K562 (cell line): Measurements from ENCODE around the gene ANKRD10. TPM values are rescaled to one million over a fixed set of nuclear protein-coding genes. Genes with fewer than 3 reads are reported as not detected.

Experiments used
- ATAC-seq: fragments of 200-7000 bp; cut with Tn5 transposase; 3 replicates; pipeline ENCODE4 v1.9.1; 2020; ENCODE audit warnings: moderate library complexity
- BruUV-seq: library from RNA; stranded (reverse); fragments of 400-500 nt; replicated peaks from 2 replicates; lab custom pipeline; 2021; lab: Mats Ljungman, UMichigan
- CTCF ChIA-PET: fragments of 300-600 bp; formaldehyde crosslinking; extraction: SDS; loops from one replicate; lab custom pipeline; 2021; ENCODE audit warnings: low intra/inter-chr PET ratio; lab: Yijun Ruan, JAX
- POLR2A ChIA-PET: fragments of 300-600, 350-650 bp; sonication (Branson Sonifier 250); formaldehyde crosslinking; extraction: SDS; loops from one replicate; lab custom pipeline; 2021; ENCODE audit warnings: antibody characterized with exemption, inconsistent platforms; lab: Yijun Ruan, JAX
- DNase-seq, 4 experiments: peaks; one replicate each; pipeline versions ENCODE4 v3.0.0 to v3.0.0-alpha.2; 2011 to 2018; ENCODE audit warnings: low spot score in 3 of 4, mixed read lengths in 3 of 4; ENCODE audit errors: extremely low read depth in 1 of 4
- FAIRE-seq: peaks from 2 replicates; lab custom pipeline; 2011; peaks lifted over from hg19 to GRCh38; lab: Jason Lieb, UNC
- H2AFZ ChIP-seq: 2 replicates; pipeline ENCODE4 v1.6.0; 2011; ENCODE audit warnings: low read depth, low read length, control low read depth, inconsistent platforms
- H3K27ac ChIP-seq: fragments of 200-600 bp; 3 replicates; pipeline ENCODE4 v1.8.0; 2011; ENCODE audit warnings: low read depth, mild to moderate bottlenecking, control low read depth, inconsistent platforms, low read length, moderate library complexity, mixed read lengths; ENCODE audit errors: extremely low read depth
- H3K27me3 ChIP-seq, 2 experiments: fragments of 300-600 bp in 1 of 2; 2 replicates in 1 of 2; 3 replicates in 1 of 2; pipeline versions ENCODE4 v1.6.0 to v1.8.0; 2011; ENCODE audit warnings: inconsistent platforms in 2 of 2, low read length in 2 of 2, mild to moderate bottlenecking in 1 of 2, mixed read lengths in 1 of 2, moderate library complexity in 1 of 2; ENCODE audit not compliant: control insufficient read depth in 2 of 2, insufficient read depth in 2 of 2
- H3K36me3 ChIP-seq: fragments of 300-600 bp; 3 replicates; pipeline ENCODE4 v1.8.0; 2011; ENCODE audit warnings: mild to moderate bottlenecking, low read length, inconsistent platforms; ENCODE audit not compliant: control insufficient read depth, insufficient read depth
- H3K4me1 ChIP-seq, 2 experiments: fragments of 200-600 bp in 1 of 2; replicated peaks in 1 of 2; 2 replicates in 1 of 2; 3 replicates in 1 of 2; pipeline versions ENCODE4 v1.5.1 to v1.8.0; 2011; ENCODE audit warnings: inconsistent platforms in 2 of 2, low read length in 2 of 2, mild to moderate bottlenecking in 1 of 2, mixed read lengths in 1 of 2, moderate library complexity in 1 of 2; ENCODE audit not compliant: control insufficient read depth in 2 of 2, insufficient read depth in 2 of 2
- H3K4me2 ChIP-seq: 2 replicates; pipeline ENCODE4 v1.6.1; 2011; ENCODE audit warnings: low read length, control low read depth, inconsistent platforms, mixed read lengths; ENCODE audit not compliant: insufficient read depth
- H3K4me3 ChIP-seq: fragments of 200-600 bp; sonication (generic), shearing (Covaris generic); 2 replicates; pipeline ENCODE4 v1.5.1; 2016; ENCODE audit warnings: control low read depth, inconsistent platforms
- H3K79me2 ChIP-seq: fragments of 200-600 bp; 3 replicates; pipeline ENCODE4 v1.8.0; 2011; ENCODE audit warnings: low read length, inconsistent platforms; ENCODE audit not compliant: control insufficient read depth, insufficient read depth
- H3K9ac ChIP-seq, 2 experiments: 2 replicates each; pipeline versions ENCODE4 v1.6.0 to v1.6.1; 2011; ENCODE audit warnings: low read depth in 2 of 2, low read length in 2 of 2, control low read depth in 1 of 2, inconsistent platforms in 1 of 2, mild to moderate bottlenecking in 1 of 2, mixed read lengths in 1 of 2; ENCODE audit not compliant: insufficient read depth in 1 of 2
- H3K9me1 ChIP-seq: one replicate; pipeline ENCODE4 v1.6.0; 2011; ENCODE audit warnings: inconsistent platforms, mild to moderate bottlenecking, low read length, moderate library complexity; ENCODE audit not compliant: control insufficient read depth, insufficient read depth
- H3K9me3 ChIP-seq: replicated peaks from 2 replicates; pipeline ENCODE4 v1.5.1; 2011; ENCODE audit warnings: low read depth, low read length, inconsistent platforms; ENCODE audit not compliant: control insufficient read depth, insufficient read depth
- H4K20me1 ChIP-seq: replicated peaks from 2 replicates; pipeline ENCODE4 v1.6.1; 2011; ENCODE audit warnings: low read length, inconsistent platforms, mixed read lengths; ENCODE audit not compliant: control insufficient read depth, insufficient read depth
- ARHGAP35 ChIP-seq: fragments of 450-650 bp; IDR thresholded peaks from 2 replicates; pipeline ENCODE4 v1.6.1; 2018; ENCODE audit not compliant: partially characterized antibody
- HEY1 ChIP-seq: fragments of 250-450 bp; sonication (Bioruptor Pico); IDR thresholded peaks from 2 replicates; pipeline ENCODE4 v1.5.0; 2020; ENCODE audit warnings: mild to moderate bottlenecking, moderate library complexity, borderline replicate concordance
- JUNB ChIP-seq: fragments of 450-650 bp; formaldehyde crosslinking; conservative IDR thresholded peaks from 2 replicates; pipeline ENCODE4 v1.4.0; 2020; ENCODE audit warnings: mild to moderate bottlenecking
- KAT2B ChIP-seq: IDR thresholded peaks from one replicate; pipeline ENCODE4 v1.6.1; 2012; ENCODE audit warnings: low read depth, mild to moderate bottlenecking, control low read depth, inconsistent platforms, low read length, moderate library complexity
- KLF6 ChIP-seq: fragments of 250-450 bp; sonication (Bioruptor Pico); IDR thresholded peaks from 2 replicates; pipeline ENCODE4 v1.4.0; 2020; ENCODE audit warnings: mild to moderate bottlenecking, moderate library complexity, borderline replicate concordance
- MEF2A ChIP-seq: IDR thresholded peaks from 2 replicates; pipeline ENCODE4 v1.6.1; 2011; ENCODE audit warnings: low read depth, mild to moderate bottlenecking, low read length, moderate library complexity; ENCODE audit not compliant: control insufficient read depth
- POLR3G ChIP-seq: IDR thresholded peaks from 2 replicates; pipeline ENCODE4 v1.6.1; 2011; ENCODE audit not compliant: insufficient read length, insufficient replicate concordance; ENCODE audit errors: extremely low read depth
- SAP30 ChIP-seq: fragments of 200-600 bp; sonication (generic); IDR thresholded peaks from 2 replicates; pipeline ENCODE4 v1.6.1; 2012; ENCODE audit warnings: borderline replicate concordance, low read depth, mild to moderate bottlenecking, moderate library complexity, low read length, control low read depth, inconsistent platforms; ENCODE audit not compliant: insufficient read depth, poor library complexity, severe bottlenecking
- WHSC1 ChIP-seq: IDR thresholded peaks from one replicate; pipeline ENCODE4 v1.6.1; 2012; ENCODE audit warnings: low read length, control low read depth, inconsistent platforms
- ZFP30 ChIP-seq: fragments of 250-450 bp; sonication (Bioruptor Pico); IDR thresholded peaks from 2 replicates; pipeline ENCODE4 v1.8.0; 2022; ENCODE audit warnings: moderate library complexity, mild to moderate bottlenecking, inconsistent platforms, borderline replicate concordance
- ZFPM2 ChIP-seq: fragments of 250-450 bp; sonication (Bioruptor Pico); IDR thresholded peaks from 2 replicates; pipeline ENCODE4 v1.5.1; 2022; ENCODE audit warnings: mild to moderate bottlenecking
- ZNF23 ChIP-seq: fragments of 250-450 bp; sonication (Bioruptor Pico); IDR thresholded peaks from 2 replicates; pipeline ENCODE4 v1.4.0; 2020; ENCODE audit warnings: mild to moderate bottlenecking
- ZNF354B ChIP-seq: fragments of 250-450 bp; sonication (Bioruptor Pico); IDR thresholded peaks from 2 replicates; pipeline ENCODE4 v1.4.0; 2020
- WGBS: fragments of 100-300 bp; shearing (Covaris generic); methylation state at CpG from one replicate; pipeline ENCODE4 v1.1.6; 2016; ENCODE audit warnings: low coverage, mixed read lengths; ENCODE audit not compliant: insufficient coverage; ENCODE audit errors: missing lambda C conversion rate; 5-methylcytosine and 5-hydroxymethylcytosine counted together
- in situ Hi-C: fragments of 300-500 bp; cut with MboI; formaldehyde crosslinking; loops from 4 replicates; pipeline ENCODE4 v1.15.0; 2018; ENCODE audit warnings: inconsistent platforms, mixed read lengths
- intact Hi-C: fragments of 100-400 bp; cut with micrococcal nuclease; formaldehyde crosslinking; loops from 2 replicates; pipeline ENCODE4 v1.14.2; 2022
- polyA plus RNA-seq, 8 experiments: library from polyadenylated mRNA; depleted of rRNA in 4 of 8; stranded (reverse) in 5 of 8; unstranded in 3 of 8; fragments of >200 nt; fragmentation: Nextera tagmentation in 2 of 8; fragmentation: Illumina TruSeq in 1 of 8; extraction: Ambion mirVana in 2 of 8; extraction: Trizol in 1 of 8; gene quantifications; 2 replicates each; pipeline versions ENCODE4 v1.2.1 to v1.2.3, GENCODE V29; 2011 to 2014; ENCODE audit warnings: inconsistent platforms in 1 of 8, missing spikeins in 1 of 8
- total RNA-seq, 7 experiments: library from RNA; depleted of rRNA in 6 of 7; stranded (reverse); fragments of >200 nt in 6 of 7; fragmentation: Illumina TruSeq in 2 of 7; extraction: Trizol in 2 of 7; gene quantifications; 2 replicates each; pipeline versions ENCODE4 v1.2.1 to v1.2.3, GENCODE V29; 2011 to 2021; ENCODE audit warnings: low replicate concordance in 1 of 7

The ANKRD10 gene
- total and polyA plus RNA-seq, 9 of the 15 experiments (the other 6 are each of a cell fraction or from before 2014, with no cell fraction given) = 21.7 to 183 (median 45.0) TPM

- H3K4me1 ChIP-seq = peaks cover 0 to 2% of the 10 kb centered on the region in 2 experiments; a peak in 3 of 5 replicates
- H3K79me2 ChIP-seq = no peaks in the 10 kb centered on the region
- intact Hi-C loops = no loop called here
- H3K27me3 ChIP-seq = no peaks in the 10 kb centered on the region; a peak in 1 of 5 replicates
- CTCF ChIA-PET = no interaction called here
- no peaks in the 10 kb centered on the region for H3K36me3 ChIP-seq
- DNase-seq = no peak
- POLR2A ChIA-PET = interaction anchor here (1.6 kb wide), 1 partner anchor 21 kb away, joined by 3 read pairs; no protein-coding TSS in a partner anchor
- TF ChIP-seq ZFPM2 (CRISPR knock-in tag) (no peak), SAP30 (no peak), ZNF23 (CRISPR knock-in tag) (no peak), POLR3G (no peak), ZFP30 (CRISPR knock-in tag) (no peak), ARHGAP35 (no peak), WHSC1 (no peak), KAT2B (no peak), ZNF354B (CRISPR knock-in tag) (no peak), MEF2A (no peak), HEY1 (CRISPR knock-in tag) (no peak), KLF6 (no peak), JUNB (CRISPR knock-in tag) (no peak)
- no peaks in the 10 kb centered on the region for H4K20me1 ChIP-seq
- H3K4me2 ChIP-seq = no peak overlapping the region
- 48% methylated on average over 4 of the region's 6 CpGs for WGBS
- H3K9me1 ChIP-seq = no peaks in the 10 kb centered on the region
- H2AFZ ChIP-seq = no peak overlapping the region
- no peak overlapping the region for H3K4me3 ChIP-seq
- BruUV-seq = no TSS peak
- H3K9ac ChIP-seq = no peak overlapping the region
- no peak for ATAC-seq
- in situ Hi-C loops = no loop called here
- H3K9me3 ChIP-seq = peaks cover 3% of the 10 kb centered on the region; the same call in 1 of the 2 replicates
- no peak for FAIRE-seq
- no peak overlapping the region for H3K27ac ChIP-seq
These were observed 51.2 kb downstream of the ANKRD10 start for GRCh38 chr13:110863685-110864084.
